AG09319 (cell line): ENCODE measurements around the gene NDUFS3.

Experiments
- DNase-seq: peaks from one replicate; pipeline ENCODE4 v3.0.0-alpha.2; 2010; ENCODE audit warnings: low read depth; ENCODE audit errors: extremely low read depth
- CTCF ChIP-seq: IDR thresholded peaks from 2 replicates; pipeline ENCODE4 v1.5.1; 2011; ENCODE audit warnings: low read depth, mild to moderate bottlenecking, inconsistent platforms, low read length, moderate library complexity

The NDUFS3 gene

DNA sequence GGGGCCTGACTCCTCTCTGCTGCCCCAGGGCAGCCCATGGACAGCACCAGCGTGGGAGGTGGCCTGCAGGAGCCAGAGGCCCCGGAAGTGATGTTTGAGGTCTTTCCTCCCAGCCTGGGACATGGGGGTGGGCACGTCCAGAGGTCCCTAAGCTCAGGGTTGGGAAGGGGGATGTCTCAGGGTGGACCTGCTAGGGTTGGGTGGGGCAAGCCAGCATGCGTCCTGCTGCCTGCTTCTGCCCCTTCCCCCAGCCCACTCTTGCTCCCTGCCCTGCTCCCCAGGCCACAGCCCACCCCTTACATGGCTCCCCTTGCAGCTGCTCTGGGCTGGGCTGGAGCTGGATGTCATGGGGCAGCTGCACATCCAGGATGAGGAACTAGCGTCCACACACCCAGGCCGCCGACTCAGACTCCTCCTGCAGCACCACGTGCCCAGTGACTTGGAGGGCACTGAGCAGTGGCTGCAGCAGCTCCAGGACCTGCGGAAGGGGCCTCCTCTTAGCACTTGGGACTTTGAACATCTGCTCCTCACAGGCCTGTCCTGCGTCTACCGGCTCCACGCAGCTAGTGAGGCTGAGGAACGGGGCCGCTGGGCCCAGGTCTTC lies 9.0 kb downstream of the NDUFS3 start:
- DNase-seq: no peak
- no peak for TF ChIP-seq CTCF

GRCh38 chr11:47589118-47589517 lies 10.2 kb downstream of the NDUFS3 start:
- TF ChIP-seq CTCF: no peak
- DNase-seq: no peak

DNA sequence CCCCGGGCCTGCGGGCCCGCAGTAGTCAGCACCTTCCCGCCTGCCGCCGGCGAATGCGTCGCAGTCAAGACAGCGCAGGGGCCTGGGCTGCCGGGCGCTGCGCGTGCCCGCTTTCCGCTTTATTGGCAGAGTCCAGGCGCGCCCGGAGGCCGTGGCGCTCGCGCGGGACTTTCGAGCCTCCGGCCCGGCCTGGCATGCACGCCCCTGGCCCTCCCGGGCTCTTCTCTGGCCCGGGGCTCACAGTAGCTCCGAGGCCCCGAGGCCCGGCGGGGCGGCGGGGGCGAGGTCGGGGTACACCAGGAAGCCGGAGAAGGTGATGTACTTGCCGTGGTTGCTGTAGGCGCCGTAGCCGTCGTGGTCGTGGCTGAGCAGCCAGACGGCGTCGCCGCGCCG lies 10.7 kb downstream of the NDUFS3 start:
- no peak for DNase-seq
- no peak for TF ChIP-seq CTCF

GRCh38 chr11:47589977-47590861 lies 11.3 kb downstream of the NDUFS3 start:
- DNase-seq: no peak

DNA sequence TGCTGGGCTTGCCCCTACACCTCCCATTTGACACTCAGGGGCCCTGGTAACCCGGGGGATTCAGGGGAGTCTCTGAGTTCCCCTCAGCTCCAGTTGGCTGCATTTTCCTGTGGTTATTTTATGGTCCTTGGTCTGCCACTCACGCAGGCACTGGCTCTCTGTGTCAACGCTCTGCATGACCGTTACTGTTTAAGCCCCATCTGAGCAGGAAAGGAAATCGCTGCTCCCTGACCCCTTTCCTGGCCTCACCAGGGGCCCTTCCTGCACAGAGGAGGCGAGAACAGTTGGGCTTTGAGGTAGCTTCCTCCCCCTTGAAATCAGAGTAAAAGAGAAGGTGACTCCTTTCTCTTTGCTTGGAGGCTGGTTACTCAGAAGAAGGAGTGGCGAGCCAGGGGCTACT lies 12.9 kb downstream of the NDUFS3 start:
- TF ChIP-seq CTCF: no peak
- no peak for DNase-seq

More at GRCh38 chr11:47589977-47590861, 11.3 kb downstream of the NDUFS3 start:
- no peak for TF ChIP-seq CTCF

DNA sequence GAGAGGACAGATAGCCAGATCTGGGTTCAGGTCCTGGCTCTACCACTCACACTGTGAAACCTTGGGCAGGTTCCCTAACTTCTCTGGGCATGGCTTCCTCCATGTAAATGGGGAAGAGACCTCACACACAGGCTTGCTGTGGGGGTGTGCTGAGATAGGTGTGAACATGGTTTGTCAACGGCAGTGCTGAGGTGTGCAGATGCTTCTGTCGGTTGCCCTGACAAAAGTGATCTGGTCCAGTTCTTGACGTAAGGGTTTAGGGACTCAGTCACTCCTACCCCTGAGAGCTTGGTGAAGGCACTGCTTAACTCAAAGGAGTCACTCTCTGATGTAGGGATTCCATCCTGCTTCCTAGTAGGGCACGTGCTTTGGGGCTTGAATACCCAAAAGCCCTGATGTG lies 13.4 kb downstream of the NDUFS3 start:
- TF ChIP-seq CTCF: no peak

DNA sequence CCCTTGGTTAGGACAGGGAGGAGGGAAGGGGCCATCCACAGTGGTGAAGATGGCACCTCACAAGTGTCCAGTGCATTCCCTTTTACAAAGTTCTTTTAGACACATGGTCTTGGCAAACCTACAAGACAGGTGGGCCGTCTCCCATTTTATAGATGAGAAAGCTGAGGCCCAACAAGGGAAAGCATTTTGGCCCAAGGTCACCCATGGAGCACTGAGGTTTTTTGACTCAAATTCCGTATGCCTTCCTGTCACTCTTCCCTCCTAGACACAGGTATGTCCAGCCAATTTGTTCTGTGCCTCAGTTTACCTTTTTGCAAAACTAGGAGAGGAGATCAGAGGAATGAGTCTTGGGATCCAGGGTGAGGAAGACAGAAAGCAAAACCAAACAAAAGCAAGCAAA lies 14.1 kb downstream of the NDUFS3 start:
- no peak for TF ChIP-seq CTCF
- no peak for DNase-seq

More for the DNA sequence above, 13.4 kb downstream of the NDUFS3 start:
- DNase-seq: no peak
